ENCODE data around the gene RASD1. TPM values are rescaled to one million over a fixed set of nuclear protein-coding genes. Genes with fewer than 3 reads are reported as not detected.

Gene RASD1, protein sequence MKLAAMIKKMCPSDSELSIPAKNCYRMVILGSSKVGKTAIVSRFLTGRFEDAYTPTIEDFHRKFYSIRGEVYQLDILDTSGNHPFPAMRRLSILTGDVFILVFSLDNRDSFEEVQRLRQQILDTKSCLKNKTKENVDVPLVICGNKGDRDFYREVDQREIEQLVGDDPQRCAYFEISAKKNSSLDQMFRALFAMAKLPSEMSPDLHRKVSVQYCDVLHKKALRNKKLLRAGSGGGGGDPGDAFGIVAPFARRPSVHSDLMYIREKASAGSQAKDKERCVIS
- total RNA-seq, result 1 to 10 TPM in 2 of 3 donors, under 1 TPM in 1; 0.60 to 2.4 (median 1.2) TPM
- total RNA-seq (2013), result 0.56 TPM

DNA sequence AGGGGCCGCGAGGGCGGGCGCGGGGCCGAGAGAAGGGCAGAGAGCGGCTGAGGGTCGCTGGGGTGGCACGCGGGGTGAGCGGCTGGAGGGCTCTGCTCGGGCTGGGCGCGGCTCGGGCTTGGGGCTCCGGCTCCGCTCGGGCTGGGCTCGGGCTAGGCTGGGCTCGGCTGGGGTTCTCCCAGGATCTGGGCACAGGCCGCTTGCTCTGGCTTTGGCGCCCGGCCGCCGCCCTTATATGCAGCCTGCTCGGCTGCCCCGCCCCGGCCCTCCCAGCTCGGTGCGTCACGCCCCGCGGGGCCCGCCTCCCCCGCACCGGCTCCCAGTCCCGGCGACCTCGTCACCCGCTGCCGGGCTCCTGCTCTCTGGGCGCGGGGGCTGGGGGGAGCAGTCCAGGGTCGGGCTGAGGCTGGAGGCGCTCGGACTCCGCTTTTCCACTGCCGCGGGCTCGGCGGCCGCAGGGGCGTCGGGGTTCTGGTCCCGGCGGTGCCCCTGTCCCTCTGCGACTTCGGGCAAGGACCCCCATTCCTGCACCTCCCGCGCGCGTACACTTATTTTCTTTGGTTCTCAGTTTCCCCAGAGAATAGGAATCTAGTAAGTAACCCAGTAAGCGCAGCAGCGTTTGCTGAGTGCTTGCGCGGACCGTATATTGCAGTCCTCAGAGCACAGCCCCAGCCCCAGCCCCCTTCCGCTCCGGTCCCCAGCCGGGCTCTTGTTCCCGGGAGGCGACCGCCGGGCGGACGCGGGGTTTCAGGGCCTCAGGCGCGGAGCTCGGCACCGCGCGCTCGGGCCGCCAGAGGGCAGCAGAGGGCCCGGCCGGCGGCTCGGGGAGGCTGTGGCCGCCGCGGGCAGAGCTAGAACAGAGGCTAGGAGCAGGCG is at the start of gene RASD1:
RASD1 (minus strand) TSS at position 207 of the 876 bp plus-strand sequence. CDS start 214 bp downstream, outside the sequence.
- H3K27me3 ChIP-seq (ENCODE audit: control insufficient read depth, insufficient read depth, low read length), result peaks cover 6% of the 10 kb centered on the region
- peaks cover 11% of the 10 kb centered on the region for H3K36me3 ChIP-seq (ENCODE audit: control insufficient read depth, insufficient read depth, low read length)
- ATAC-seq (peak; percentile 87 to 92 (median 88)), DNase-seq (peak; percentile 79 to 88)
- Mint-ChIP-seq H3K27me3 (ENCODE audit: low read depth in 2 of 2) (peaks cover 5 to 8% of the 10 kb centered on the region in 2 donors), H3K4me1 (peaks cover 6 to 16% of the 10 kb centered on the region in 2 donors), H3K36me3 (no peaks in the 10 kb centered on the region), H3K9me3 (no peaks in the 10 kb centered on the region), H3K4me3 (peak within 1 kb of the TSS; percentile 92), H3K27ac (peak within 1 kb of the TSS in 1 of 2 donors; percentile 48)
- TF ChIP-seq, protein P1, sequence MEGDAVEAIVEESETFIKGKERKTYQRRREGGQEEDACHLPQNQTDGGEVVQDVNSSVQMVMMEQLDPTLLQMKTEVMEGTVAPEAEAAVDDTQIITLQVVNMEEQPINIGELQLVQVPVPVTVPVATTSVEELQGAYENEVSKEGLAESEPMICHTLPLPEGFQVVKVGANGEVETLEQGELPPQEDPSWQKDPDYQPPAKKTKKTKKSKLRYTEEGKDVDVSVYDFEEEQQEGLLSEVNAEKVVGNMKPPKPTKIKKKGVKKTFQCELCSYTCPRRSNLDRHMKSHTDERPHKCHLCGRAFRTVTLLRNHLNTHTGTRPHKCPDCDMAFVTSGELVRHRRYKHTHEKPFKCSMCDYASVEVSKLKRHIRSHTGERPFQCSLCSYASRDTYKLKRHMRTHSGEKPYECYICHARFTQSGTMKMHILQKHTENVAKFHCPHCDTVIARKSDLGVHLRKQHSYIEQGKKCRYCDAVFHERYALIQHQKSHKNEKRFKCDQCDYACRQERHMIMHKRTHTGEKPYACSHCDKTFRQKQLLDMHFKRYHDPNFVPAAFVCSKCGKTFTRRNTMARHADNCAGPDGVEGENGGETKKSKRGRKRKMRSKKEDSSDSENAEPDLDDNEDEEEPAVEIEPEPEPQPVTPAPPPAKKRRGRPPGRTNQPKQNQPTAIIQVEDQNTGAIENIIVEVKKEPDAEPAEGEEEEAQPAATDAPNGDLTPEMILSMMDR (IDR thresholded peaks at IDR 0.05), result peak; percentile 99
- H3K9me3 ChIP-seq (ENCODE audit: control insufficient read depth, insufficient read depth, low read length), result no peaks in the 10 kb centered on the region
- intact Hi-C loops (cut with micrococcal nuclease), result loop anchor here (1.0 kb wide), 3 partner anchors 141 to 537 kb away; no protein-coding TSS in a partner anchor
- under 1% methylated on average over 93 of the region's 93 CpGs for WGBS (ENCODE audit: insufficient coverage)
- H3K27ac ChIP-seq (ENCODE audit: low read length), result peak within 1 kb of the TSS; percentile 3
- peak within 1 kb of the TSS; percentile 50 for H3K4me3 ChIP-seq (ENCODE audit: low read length)
- H3K4me1 ChIP-seq (ENCODE audit: control insufficient read depth, insufficient read depth, low read length), result peaks cover 19% of the 10 kb centered on the region

DNA sequence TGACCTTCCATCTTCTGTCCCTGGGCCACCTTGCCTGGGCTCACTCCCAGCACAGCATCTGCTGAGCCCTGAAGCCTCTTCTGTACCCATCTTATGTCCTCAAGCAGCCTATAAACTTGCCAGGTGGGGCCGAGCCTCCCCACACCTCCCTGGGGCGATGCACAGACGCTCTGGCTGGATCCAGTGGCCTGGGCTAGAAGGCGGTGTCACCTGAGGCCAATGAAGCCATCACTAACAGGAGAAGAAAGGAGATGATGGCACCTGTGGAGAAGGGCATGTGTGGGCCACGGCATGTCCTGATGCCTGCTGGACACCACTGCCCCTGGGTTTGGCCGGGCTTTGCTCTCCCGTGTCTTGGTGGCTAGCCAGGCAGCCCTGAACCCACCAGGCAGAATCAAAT is 49.8 kb upstream of the RASD1 start:
- Histone ChIP-seq H3K27ac (ENCODE audit: low read length) (no peak overlapping the region), H3K9me3 (ENCODE audit: control insufficient read depth, insufficient read depth, low read length) (no peaks in the 10 kb centered on the region), H3K27me3 (ENCODE audit: control insufficient read depth, insufficient read depth, low read length) (no peaks in the 10 kb centered on the region), H3K36me3 (ENCODE audit: control insufficient read depth, insufficient read depth, low read length) (no peaks in the 10 kb centered on the region), H3K4me3 (ENCODE audit: low read length) (no peak overlapping the region), H3K4me1 (ENCODE audit: control insufficient read depth, insufficient read depth, low read length) (no peaks in the 10 kb centered on the region)
- Mint-ChIP-seq H3K4me1 (no peaks in the 10 kb centered on the region), H3K4me3 (no peak overlapping the region), H3K36me3 (no peaks in the 10 kb centered on the region), H3K27ac (no peak overlapping the region), H3K27me3 (ENCODE audit: low read depth in 2 of 2) (no peaks in the 10 kb centered on the region), H3K9me3 (no peaks in the 10 kb centered on the region)
- ATAC-seq (no peak), DNase-seq (no peak)
- 94% methylated on average over 6 of the region's 7 CpGs for WGBS (ENCODE audit: insufficient coverage)
- TF ChIP-seq, protein P1 (IDR thresholded peaks at IDR 0.05), result no peak
- intact Hi-C loops (cut with micrococcal nuclease), result no loop called here

DNA sequence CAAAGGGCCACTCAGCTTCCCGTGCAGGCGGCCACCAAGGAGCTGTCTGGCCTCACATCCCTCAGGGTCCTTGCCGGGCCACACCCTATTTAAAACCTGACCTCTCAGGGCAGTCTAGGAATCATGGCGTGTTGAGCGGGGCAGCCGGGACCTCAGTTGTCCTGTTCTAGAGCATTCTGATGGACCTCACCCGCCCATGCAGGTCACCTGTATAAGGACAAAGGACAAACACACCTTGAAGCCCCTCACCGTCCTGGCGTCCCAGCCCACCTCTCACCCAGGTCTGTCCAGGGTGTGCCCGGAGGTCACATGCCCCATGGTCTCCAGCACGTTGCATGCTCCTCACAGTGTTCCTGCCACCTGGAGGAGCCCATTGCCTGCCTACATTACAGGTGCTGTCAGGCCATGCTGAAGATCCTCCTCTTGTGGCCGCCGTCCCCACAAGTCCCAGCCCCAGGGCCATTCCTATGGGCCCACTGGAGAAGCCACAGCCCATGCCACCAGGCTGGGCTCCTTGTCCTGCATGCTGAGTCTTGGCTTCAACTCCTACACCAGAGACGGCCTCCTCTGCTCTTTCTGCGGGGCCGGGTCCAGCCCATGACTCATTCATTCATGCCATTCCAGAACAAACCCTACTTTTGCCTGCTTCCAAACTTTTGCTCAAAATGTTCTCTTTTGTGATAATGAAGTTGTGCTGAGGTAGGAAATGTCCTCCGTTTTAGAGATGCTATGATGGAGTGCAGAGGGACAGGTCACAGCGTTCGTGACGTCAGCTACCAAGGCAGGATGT is 49.0 kb upstream of the RASD1 start:
- ATAC-seq (no peak), DNase-seq (no peak)
- TF ChIP-seq, protein P1 (IDR thresholded peaks at IDR 0.05), result no peak
- Mint-ChIP-seq H3K27ac (no peak overlapping the region), H3K9me3 (no peaks in the 10 kb centered on the region), H3K27me3 (ENCODE audit: low read depth in 2 of 2) (no peaks in the 10 kb centered on the region), H3K4me1 (no peaks in the 10 kb centered on the region), H3K36me3 (no peaks in the 10 kb centered on the region), H3K4me3 (no peak overlapping the region)
- no peaks in the 10 kb centered on the region for H3K27me3 ChIP-seq (ENCODE audit: control insufficient read depth, insufficient read depth, low read length)
- H3K4me1 ChIP-seq (ENCODE audit: control insufficient read depth, insufficient read depth, low read length), result no peaks in the 10 kb centered on the region
- no peak overlapping the region for H3K4me3 ChIP-seq (ENCODE audit: low read length)
- WGBS (ENCODE audit: insufficient coverage), result 97% methylated on average over 20 of the region's 20 CpGs
- H3K27ac ChIP-seq (ENCODE audit: low read length), result no peak overlapping the region
- intact Hi-C loops (cut with micrococcal nuclease), result no loop called here
- no peaks in the 10 kb centered on the region for H3K9me3 ChIP-seq (ENCODE audit: control insufficient read depth, insufficient read depth, low read length)
- H3K36me3 ChIP-seq (ENCODE audit: control insufficient read depth, insufficient read depth, low read length), result no peaks in the 10 kb centered on the region

Measured in natural killer cell (primary cell).